GM12873 (cell line): Measurements from ENCODE around the gene PTPRT.

Experiments
- CTCF ChIP-seq: IDR thresholded peaks from 2 replicates; pipeline ENCODE4 v1.5.1; 2012; ENCODE audit warnings: low read depth, mild to moderate bottlenecking, moderate library complexity, low read length, control low read depth; ENCODE audit not compliant: insufficient read depth; ENCODE audit errors: missing control alignments

Gene PTPRT

GRCh38 chr20:42635699-42636411 lies 553.9 kb downstream of the PTPRT start:
- TF ChIP-seq CTCF: no peak

DNA sequence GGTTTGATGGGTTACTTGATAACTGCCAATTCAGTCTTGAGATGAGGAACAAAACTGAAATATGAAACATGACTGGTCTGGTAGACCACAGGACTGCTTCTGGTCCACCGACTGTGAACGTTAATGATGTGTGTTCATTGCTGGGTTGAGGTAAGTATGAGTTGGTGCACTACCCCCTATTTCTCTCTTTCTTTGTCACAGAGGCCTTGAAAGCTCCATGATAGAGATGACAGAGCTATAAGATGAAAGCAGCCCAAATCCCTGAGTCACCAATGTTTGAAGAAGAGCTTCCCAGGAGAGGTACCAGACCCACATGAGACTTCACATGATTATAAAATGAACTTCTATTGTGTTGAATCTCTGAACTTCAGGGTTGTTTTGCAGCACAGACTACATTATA lies 555.5 kb downstream of the PTPRT start:
- TF ChIP-seq CTCF: no peak

DNA sequence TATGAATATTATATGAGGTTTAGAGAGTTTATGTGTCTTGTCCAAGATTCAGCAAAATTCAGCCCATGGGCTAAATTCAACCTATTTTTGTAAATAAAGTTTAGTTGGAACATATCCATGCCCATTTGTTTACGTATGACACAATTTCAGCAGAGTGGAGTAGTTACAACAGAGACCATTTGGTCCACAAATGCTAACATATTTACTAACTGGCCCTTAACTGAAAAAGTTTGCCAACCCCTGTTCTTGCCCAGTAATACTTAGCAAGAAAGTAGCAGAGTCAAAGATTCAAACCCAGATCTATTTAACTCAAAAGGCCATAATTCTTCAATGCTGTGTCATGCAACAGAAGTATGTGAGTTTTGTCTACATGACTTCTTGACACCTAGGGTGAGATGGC lies 561.0 kb downstream of the PTPRT start:
- TF ChIP-seq CTCF: no peak

- TF ChIP-seq CTCF: no peak
These were observed 576.6 kb downstream of the PTPRT start for GRCh38 chr20:42613076-42613475.

- TF ChIP-seq CTCF: no peak
These were observed 577.5 kb downstream of the PTPRT start for GRCh38 chr20:42611889-42612837.

GRCh38 chr20:42611423-42611822 lies 578.3 kb downstream of the PTPRT start:
- no peak for TF ChIP-seq CTCF

- no peak for TF ChIP-seq CTCF
These were observed 579.6 kb downstream of the PTPRT start for GRCh38 chr20:42610070-42610469.
